ENCODE data around the gene BMF. TPM values are rescaled to one million over a fixed set of nuclear protein-coding genes. Genes with fewer than 3 reads are reported as not detected.
A peak's percentile ranks its signal among the peaks of the same experiment; 100 is the strongest.
"Not testable (repeated sequence)": the region's sequence is repeated elsewhere in the genome, so short reads cannot be mapped to it uniquely, and the experiment has no call there.

Gene BMF
- polyA plus RNA-seq, 3 donors = 5.6 to 59.6 (median 6.5) TPM

DNA sequence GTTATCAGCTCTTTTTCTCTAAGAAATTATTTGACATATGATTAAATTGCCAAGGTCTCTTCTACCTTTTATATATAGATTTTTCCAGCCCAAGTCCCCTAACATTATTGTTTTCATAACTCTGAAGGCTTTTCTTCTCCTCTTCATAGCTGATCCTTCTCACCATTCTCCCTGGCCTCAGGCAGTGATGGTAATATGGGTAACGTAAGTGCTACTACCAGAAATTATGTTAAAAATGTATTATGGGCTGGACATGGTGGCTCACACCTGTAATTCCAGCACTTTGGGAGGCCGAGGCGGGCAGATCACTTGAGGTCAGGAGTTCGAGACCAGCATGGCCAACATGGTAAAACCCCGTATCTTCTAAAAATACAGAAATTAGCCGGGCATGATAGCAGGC lies 29.2 kb downstream of the BMF start:
- Histone ChIP-seq H3K4me2 (replicated peaks; ENCODE audit: extremely low read depth, low read length, poor library complexity, severe bottlenecking) (no peak overlapping the region), H3K36me3 (replicated peaks in 1 of 2; ENCODE audit: control insufficient read depth in 1 of 2, insufficient read depth in 2 of 2, low read length in 2 of 2) (no peaks in the 10 kb centered on the region), H2AFZ (ENCODE audit: insufficient read depth, low read depth, low read length, poor library complexity, severe bottlenecking) (no peak overlapping the region), H3K79me2 (ENCODE audit: insufficient read depth, low read length) (no peaks in the 10 kb centered on the region), H4K20me1 (ENCODE audit: insufficient read depth, low read length) (no peaks in the 10 kb centered on the region), H3K9me3 (replicated peaks in 1 of 2; ENCODE audit: control insufficient read depth in 1 of 2, insufficient read depth in 1 of 2, low read length in 2 of 2) (no peaks in the 10 kb centered on the region), H3K4me3 (replicated peaks in 1 of 3; ENCODE audit: low read depth in 2 of 3, low read length in 3 of 3) (no peak overlapping the region), H3K9ac (ENCODE audit: insufficient read depth, low read length, poor library complexity, severe bottlenecking) (no peak overlapping the region), H3K27me3 (ENCODE audit: control insufficient read depth in 2 of 2, insufficient read depth in 2 of 2, low read length in 2 of 2) (no peaks in the 10 kb centered on the region), H3K4me1 (ENCODE audit: control insufficient read depth in 1 of 2, insufficient read depth in 2 of 2, low read length in 2 of 2) (peaks cover 34 to 41% of the 10 kb centered on the region in 2 donors), H3K27ac (ENCODE audit: low read depth in 1 of 2, low read length in 2 of 2) (no peak overlapping the region)
- TF ChIP-seq, protein P1, sequence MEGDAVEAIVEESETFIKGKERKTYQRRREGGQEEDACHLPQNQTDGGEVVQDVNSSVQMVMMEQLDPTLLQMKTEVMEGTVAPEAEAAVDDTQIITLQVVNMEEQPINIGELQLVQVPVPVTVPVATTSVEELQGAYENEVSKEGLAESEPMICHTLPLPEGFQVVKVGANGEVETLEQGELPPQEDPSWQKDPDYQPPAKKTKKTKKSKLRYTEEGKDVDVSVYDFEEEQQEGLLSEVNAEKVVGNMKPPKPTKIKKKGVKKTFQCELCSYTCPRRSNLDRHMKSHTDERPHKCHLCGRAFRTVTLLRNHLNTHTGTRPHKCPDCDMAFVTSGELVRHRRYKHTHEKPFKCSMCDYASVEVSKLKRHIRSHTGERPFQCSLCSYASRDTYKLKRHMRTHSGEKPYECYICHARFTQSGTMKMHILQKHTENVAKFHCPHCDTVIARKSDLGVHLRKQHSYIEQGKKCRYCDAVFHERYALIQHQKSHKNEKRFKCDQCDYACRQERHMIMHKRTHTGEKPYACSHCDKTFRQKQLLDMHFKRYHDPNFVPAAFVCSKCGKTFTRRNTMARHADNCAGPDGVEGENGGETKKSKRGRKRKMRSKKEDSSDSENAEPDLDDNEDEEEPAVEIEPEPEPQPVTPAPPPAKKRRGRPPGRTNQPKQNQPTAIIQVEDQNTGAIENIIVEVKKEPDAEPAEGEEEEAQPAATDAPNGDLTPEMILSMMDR (IDR thresholded peaks at IDR 0.05) = no peak
- DNase-seq = no peak
- Mint-ChIP-seq H3K27me3 (ENCODE audit: low read depth in 3 of 3) (peaks cover 2 to 4% (median 3%) of the 10 kb centered on the region in 3 donors), H3K27ac (no peak overlapping the region), H3K4me3 (no peak overlapping the region), H3K4me1 (peaks cover 44% of the 10 kb centered on the region), H3K36me3 (peaks cover 0 to 2% of the 10 kb centered on the region in 2 donors), H3K9me3 (peaks cover 0 to 2% (median 0%) of the 10 kb centered on the region in 7 donors)
- 100% methylated on average over 5 of the region's 6 CpGs for WGBS (ENCODE audit: insufficient coverage)
- intact Hi-C loops (cut with micrococcal nuclease) = no loop called here

DNA sequence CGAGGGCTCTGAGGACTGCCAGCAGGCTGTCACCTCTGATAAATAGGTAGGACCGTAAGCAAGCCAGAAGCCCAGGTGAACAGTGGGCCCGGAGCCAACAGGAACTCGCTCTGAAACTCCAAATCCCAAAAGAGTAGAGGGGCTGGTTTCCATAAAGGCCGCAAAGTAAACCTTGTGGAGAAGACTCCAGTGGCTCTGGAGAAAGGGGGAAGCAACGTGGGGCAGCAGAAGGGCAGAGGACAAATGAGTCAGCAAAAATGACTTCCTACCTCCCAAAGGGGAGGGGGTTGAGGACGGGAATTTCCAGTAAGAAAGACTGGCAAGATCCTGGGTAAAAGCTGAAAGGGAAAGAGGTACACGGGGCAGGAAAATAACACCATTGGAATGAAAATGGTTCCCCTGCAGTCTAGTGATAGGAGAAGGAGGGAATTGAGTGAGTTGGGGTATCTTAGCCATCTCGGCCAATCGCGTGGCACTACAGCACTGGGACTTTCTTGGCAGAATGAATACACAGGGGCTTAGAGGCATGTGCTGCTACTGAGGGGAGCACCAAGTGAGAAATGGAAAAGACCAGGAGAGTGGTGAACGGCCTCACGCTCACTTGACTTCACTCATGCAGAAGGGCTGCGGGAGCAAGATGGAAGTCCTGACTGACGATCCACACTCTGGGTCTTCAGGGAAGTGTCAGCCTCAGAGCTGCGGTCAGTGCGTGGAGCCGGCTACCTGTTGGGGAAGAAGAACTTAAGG lies 33.2 kb downstream of the BMF start:
- peak overlapping the region in 1 of 3 experiments; percentile 32 for H3K4me3 ChIP-seq (replicated peaks in 1 of 3; ENCODE audit: low read depth in 2 of 3, low read length in 3 of 3)
- H3K9ac ChIP-seq (ENCODE audit: insufficient read depth, low read length, poor library complexity, severe bottlenecking) = no peak overlapping the region
- peak; percentile 37 to 87 (median 73) for DNase-seq
- TF ChIP-seq, protein P1 (IDR thresholded peaks at IDR 0.05) = no peak
- Mint-ChIP-seq H3K36me3 (peaks cover 0 to 3% of the 10 kb centered on the region in 2 donors), H3K27ac (peak overlapping the region in 5 of 7 donors; percentile 8 to 78 (median 37)), H3K4me1 (peaks cover 28% of the 10 kb centered on the region), H3K9me3 (peaks cover 0 to 6% (median 3%) of the 10 kb centered on the region in 7 donors), H3K27me3 (ENCODE audit: low read depth in 3 of 3) (peaks cover 5 to 12% (median 6%) of the 10 kb centered on the region in 3 donors), H3K4me3 (peak overlapping the region in 1 of 2 donors; percentile 78)
- no peak overlapping the region for H3K27ac ChIP-seq (ENCODE audit: low read depth in 1 of 2, low read length in 2 of 2)
- no peaks in the 10 kb centered on the region for H4K20me1 ChIP-seq (ENCODE audit: insufficient read depth, low read length)
- peaks cover 16 to 17% of the 10 kb centered on the region in 2 donors for H3K4me1 ChIP-seq (ENCODE audit: control insufficient read depth in 1 of 2, insufficient read depth in 2 of 2, low read length in 2 of 2)
- no peaks in the 10 kb centered on the region for H3K36me3 ChIP-seq (replicated peaks in 1 of 2; ENCODE audit: control insufficient read depth in 1 of 2, insufficient read depth in 2 of 2, low read length in 2 of 2)
- H3K79me2 ChIP-seq (ENCODE audit: insufficient read depth, low read length) = no peaks in the 10 kb centered on the region
- peak overlapping the region; percentile 52 for H3K4me2 ChIP-seq (replicated peaks; ENCODE audit: extremely low read depth, low read length, poor library complexity, severe bottlenecking)
- WGBS (ENCODE audit: insufficient coverage) = 74% methylated on average over 9 of the region's 18 CpGs
- H2AFZ ChIP-seq (ENCODE audit: insufficient read depth, low read depth, low read length, poor library complexity, severe bottlenecking) = no peak overlapping the region
- no peaks in the 10 kb centered on the region for H3K9me3 ChIP-seq (replicated peaks in 1 of 2; ENCODE audit: control insufficient read depth in 1 of 2, insufficient read depth in 1 of 2, low read length in 2 of 2)
- intact Hi-C loops (cut with micrococcal nuclease) = no loop called here
- H3K27me3 ChIP-seq (ENCODE audit: control insufficient read depth in 2 of 2, insufficient read depth in 2 of 2, low read length in 2 of 2) = no peaks in the 10 kb centered on the region

DNA sequence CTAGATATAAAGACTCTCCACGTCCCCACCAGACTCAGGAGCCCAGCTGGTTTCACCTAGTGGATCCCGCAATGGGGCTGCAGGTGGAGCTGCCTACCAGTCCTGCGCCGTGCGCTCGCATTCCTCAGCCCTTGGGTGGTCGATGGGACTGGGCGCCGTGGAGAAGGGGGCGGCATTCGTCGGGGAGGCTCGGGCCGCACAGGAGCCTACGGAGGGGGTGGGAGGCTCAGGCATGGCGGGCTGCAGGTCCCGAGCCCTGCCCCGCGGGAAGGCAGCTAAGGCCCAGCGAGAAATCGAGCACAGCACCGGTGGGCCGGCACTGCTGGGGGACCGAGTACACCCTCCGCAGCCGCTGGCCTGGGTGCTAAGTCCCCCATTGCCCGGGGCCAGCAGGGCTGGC lies 34.0 kb downstream of the BMF start:
- H3K27ac Mint-ChIP-seq; H4K20me1 ChIP-seq (ENCODE audit: insufficient read depth, low read length); DNase-seq; H3K4me3 ChIP-seq (replicated peaks in 1 of 3; ENCODE audit: low read depth in 2 of 3, low read length in 3 of 3); H3K9me3 Mint-ChIP-seq; H3K79me2 ChIP-seq (ENCODE audit: insufficient read depth, low read length); H3K36me3 Mint-ChIP-seq; H3K36me3 ChIP-seq (replicated peaks in 1 of 2; ENCODE audit: control insufficient read depth in 1 of 2, insufficient read depth in 2 of 2, low read length in 2 of 2); H3K27ac ChIP-seq (ENCODE audit: low read depth in 1 of 2, low read length in 2 of 2); H3K4me2 ChIP-seq (replicated peaks; ENCODE audit: extremely low read depth, low read length, poor library complexity, severe bottlenecking); H2AFZ ChIP-seq (ENCODE audit: insufficient read depth, low read depth, low read length, poor library complexity, severe bottlenecking); H3K9me3 ChIP-seq (replicated peaks in 1 of 2; ENCODE audit: control insufficient read depth in 1 of 2, insufficient read depth in 1 of 2, low read length in 2 of 2); H3K9ac ChIP-seq (ENCODE audit: insufficient read depth, low read length, poor library complexity, severe bottlenecking); intact Hi-C loops (cut with micrococcal nuclease); H3K4me3 Mint-ChIP-seq; H3K27me3 ChIP-seq (ENCODE audit: control insufficient read depth in 2 of 2, insufficient read depth in 2 of 2, low read length in 2 of 2): not testable (repeated sequence)
- 96% methylated on average over 13 of the region's 27 CpGs for WGBS (ENCODE audit: insufficient coverage)
- peaks cover 27% of the 10 kb centered on the region for H3K4me1 Mint-ChIP-seq
- H3K27me3 Mint-ChIP-seq (ENCODE audit: low read depth in 3 of 3) = peaks cover 5 to 12% (median 8%) of the 10 kb centered on the region in 3 donors
- peaks cover 16 to 17% of the 10 kb centered on the region in 2 donors for H3K4me1 ChIP-seq (ENCODE audit: control insufficient read depth in 1 of 2, insufficient read depth in 2 of 2, low read length in 2 of 2)

Data from CD14-positive monocyte (primary cell).